HG03280 (cell line): ENCODE measurements around the gene OR5V1.
"Not testable (repeated sequence)": the region's sequence is repeated elsewhere in the genome, so short reads cannot be mapped to it uniquely, and the experiment has no call there.

Experiments
- ATAC-seq: cut with Tn5 transposase; IDR thresholded peaks from one replicate; pipeline ENCODE4 v1.9.1; 2021; ENCODE audit warnings: mild to moderate bottlenecking, moderate library complexity; ENCODE audit not compliant: unreplicated experiment

OR5V1 gene

DNA sequence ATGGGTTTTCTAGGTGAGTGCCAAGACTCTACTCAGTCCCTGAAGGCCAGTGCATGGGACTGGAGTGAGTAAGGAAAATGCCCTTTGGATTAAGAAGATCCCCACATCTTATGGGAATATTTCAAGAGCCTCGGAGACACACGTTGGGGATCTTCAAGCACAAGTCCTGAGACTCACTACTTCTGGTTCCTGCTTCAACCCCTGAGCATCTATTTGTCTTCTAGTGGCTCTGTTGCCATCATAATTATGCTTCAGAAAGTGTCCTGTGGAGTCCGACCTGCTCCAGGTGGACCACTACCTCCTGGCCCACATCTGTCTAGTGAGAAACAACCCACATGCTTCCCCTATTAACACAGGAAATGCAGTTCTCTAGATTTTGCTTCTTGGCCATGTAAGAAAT lies at the start of gene OR5V1:
TSS of gene OR5V1 (minus strand) at position 101 of the 400 bp plus-strand sequence. CDS start 12,670 bp downstream, outside the sequence.
- ATAC-seq: no peak

GRCh38 chr6:29414588-29414987 lies 45.9 kb upstream of the OR5V1 start, which contains the start of gene OR12D1:
OR12D1 (plus strand) TSS chr6:29414928.
- no peak for ATAC-seq

- ATAC-seq: no peak
These were observed 35.1 kb upstream of the OR5V1 start for GRCh38 chr6:29403801-29404200.

- ATAC-seq: no peak
These were observed 30.9 kb upstream of the OR5V1 start for GRCh38 chr6:29399525-29399924.

GRCh38 chr6:29395331-29395730 lies 26.7 kb upstream of the OR5V1 start, which contains the start of gene OR12D2:
OR12D2 (plus strand) TSS chr6:29395631; CDS start chr6:29396700, 1,069 bp downstream.
- ATAC-seq: no peak

DNA sequence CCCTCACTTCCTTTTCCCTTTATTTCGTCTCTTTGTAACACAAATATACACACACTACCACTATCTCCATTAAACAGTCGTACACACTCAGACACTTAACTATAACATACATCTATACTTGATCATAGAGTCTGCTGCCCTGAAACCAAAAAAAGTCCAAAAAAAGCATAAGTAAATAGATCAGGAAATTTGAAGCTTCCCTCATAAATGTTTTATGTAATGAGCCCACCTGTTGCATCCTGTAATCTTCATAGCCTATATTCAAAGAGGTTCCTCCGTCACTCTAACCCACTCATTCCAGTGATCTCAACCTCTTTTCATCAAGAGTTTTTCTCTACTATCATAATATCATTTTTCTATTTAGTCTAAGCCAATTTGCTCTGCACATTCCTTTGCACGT lies 19.9 kb upstream of the OR5V1 start:
- no peak for ATAC-seq

GRCh38 chr6:29376003-29376402 lies 7.3 kb upstream of the OR5V1 start:
- ATAC-seq: no peak

- no peak for ATAC-seq
These were observed 6.5 kb upstream of the OR5V1 start, which contains the start of gene OR12D3 for GRCh38 chr6:29375191-29375590. OR12D3 (minus strand) TSS chr6:29375291; CDS start chr6:29375287, 4 bp downstream.

GRCh38 chr6:29355603-29356002 lies 13.1 kb downstream of the OR5V1 start:
- ATAC-seq: no peak

GRCh38 chr6:29354980-29355379 lies 13.7 kb downstream of the OR5V1 start:
- ATAC-seq: no peak

DNA sequence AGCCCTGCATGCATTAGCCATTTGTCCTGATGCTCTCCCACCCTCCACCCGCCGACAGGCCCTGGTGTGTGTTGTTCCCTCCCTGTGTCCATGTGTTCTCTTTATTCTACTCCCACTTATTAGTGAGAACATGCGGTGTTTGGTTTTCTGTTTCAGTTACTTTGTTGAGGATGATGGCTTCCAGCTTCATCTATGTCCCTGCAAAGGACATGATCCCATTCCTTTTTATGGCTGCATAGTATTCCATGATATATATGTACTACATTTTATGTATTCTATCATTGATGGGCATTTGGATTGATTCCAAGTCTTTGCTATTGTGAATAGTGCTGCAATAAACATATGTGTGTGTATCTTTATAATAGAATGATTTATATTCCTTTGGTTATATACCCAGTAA lies 19.3 kb downstream of the OR5V1 start:
- ATAC-seq: not testable (repeated sequence)

DNA sequence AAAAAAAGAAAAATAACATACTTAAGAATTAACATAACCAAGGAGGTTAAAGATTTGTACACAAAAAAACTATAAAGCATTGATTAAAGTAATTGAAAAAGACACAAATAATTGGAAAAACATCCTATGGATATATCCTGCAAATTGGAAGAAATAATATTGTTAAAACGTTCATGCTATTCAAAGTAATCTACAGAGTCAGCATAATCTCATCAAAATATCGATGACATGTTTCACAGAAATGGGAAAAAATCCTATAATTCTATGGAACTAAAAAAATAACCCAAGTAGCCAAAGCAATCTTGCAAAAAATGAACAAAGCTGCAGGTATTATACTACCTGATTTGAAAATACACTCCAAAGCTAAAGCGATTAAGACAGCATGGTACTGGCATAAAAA lies 23.3 kb downstream of the OR5V1 start:
- no peak for ATAC-seq

DNA sequence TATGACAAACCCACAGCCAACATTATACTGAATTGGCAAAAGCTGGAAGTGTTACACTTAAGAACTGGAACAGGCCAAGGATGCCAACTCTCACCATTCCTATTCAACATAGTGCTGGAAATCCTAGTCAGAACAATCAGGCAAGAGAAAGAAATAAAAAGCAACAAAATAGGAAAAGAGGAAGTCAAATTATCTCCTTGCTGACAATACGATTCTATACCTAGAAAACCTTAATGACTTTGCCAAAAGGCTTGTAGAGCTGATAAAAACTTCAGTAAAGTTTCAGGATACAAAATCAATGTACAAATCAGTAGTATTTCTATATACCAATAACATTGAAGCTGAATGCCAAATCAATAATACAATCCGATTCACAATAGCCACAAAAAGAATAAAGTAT lies 32.4 kb downstream of the OR5V1 start:
- no peak for ATAC-seq

DNA sequence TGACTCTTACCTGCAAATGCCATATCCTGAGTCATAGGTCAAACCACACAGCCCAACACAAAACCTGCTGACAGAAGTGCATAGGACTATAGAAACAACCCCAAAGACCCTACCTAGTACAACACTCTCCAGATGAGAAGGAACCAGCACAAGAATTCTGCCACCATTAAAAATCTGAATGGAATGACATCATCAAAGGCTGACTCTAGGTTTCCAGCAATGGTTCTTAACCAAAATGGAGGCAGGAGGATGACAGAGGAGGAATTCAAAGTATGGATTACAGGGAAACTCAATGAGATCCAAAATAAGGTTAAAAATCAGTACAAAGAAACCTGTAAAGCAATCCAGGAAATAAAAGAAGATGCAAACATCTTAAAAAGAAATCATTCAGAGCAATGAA lies 36.0 kb downstream of the OR5V1 start:
- ATAC-seq: no peak

GRCh38 chr6:29325777-29326176 lies 42.9 kb downstream of the OR5V1 start:
- ATAC-seq: no peak

- not testable (repeated sequence) for ATAC-seq
These were observed 45.3 kb downstream of the OR5V1 start for GRCh38 chr6:29323332-29323731.

DNA sequence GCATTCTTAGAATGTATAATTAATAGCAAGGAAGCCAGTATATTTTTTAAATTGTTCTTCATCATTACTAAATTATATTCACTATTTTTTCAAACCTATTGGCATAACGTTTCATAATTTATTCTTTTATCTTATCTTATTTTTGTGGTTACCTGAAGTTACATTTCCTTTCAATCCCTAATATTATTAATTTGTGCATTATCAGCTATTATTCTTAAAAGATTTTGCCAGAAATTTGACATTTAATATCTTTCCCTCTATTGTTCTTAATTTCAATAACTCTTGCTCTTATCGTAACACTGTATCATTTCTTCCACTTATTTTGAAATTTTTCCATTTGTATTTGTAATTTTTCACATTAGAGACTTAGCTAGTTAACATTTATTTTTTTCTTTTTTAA lies 48.7 kb downstream of the OR5V1 start:
- ATAC-seq: no peak
